Activated naive CD4-positive, alpha-beta T cell treated with anti-CD3 and anti-CD28 coated beads, Interleukin-2, amount 50 U/mL, for 16 hours (primary cell): ENCODE measurements around the gene NSMCE1.

ENCODE experiments used
- DNase-seq: peaks from one replicate; pipeline ENCODE4 v3.0.0-alpha.2; 2020

The NSMCE1 gene, protein sequence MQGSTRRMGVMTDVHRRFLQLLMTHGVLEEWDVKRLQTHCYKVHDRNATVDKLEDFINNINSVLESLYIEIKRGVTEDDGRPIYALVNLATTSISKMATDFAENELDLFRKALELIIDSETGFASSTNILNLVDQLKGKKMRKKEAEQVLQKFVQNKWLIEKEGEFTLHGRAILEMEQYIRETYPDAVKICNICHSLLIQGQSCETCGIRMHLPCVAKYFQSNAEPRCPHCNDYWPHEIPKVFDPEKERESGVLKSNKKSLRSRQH

DNA sequence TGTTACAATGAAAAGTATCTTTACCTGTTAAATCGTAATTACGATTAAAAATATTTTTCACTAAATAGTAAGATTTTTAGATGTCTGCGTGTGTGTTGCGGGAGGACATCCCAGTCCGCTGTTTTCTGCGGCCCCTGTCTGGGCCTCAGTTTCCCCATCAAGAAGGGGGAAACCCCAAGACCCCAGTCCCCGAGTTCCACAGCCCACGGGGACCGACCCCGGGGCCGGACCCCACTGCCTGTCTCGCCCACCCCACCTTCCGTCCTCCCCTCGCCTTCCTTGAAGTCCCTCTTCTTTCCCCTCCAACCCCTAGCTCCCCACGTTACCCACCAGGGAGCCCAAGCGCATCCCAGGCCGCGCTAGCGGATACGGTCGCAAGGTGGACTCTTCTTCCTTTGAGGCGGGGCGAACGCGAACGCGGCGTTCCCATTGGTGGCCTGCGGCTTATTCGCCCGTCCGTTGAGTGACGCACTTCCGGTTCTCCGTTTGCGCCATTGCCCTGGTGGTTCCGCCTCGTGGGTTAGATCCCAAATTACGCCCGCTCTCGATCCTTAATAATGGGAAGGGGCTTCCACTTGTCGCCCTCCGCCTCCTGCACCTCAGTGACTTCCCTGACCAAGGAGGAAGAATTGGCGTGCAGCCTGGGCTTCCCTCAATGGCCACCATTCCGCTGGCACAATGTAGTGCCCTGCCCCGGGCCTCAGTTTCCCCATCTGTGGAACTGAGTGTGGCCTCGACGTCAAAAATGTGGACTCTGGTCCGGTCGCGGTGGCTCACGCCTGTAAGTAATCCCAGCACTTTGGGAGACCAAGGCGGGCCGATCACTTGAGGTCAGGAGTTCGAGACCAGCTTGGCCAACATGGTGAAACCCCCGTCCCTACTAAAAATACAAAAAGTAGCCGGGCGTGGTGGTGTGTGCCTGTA lies at the start of gene NSMCE1:
Gene NSMCE1 (minus strand): TSS at position 397 of the 924 bp plus-strand sequence. CDS start 11,202 bp downstream, outside the sequence.
- peak; percentile 99 for DNase-seq

DNA sequence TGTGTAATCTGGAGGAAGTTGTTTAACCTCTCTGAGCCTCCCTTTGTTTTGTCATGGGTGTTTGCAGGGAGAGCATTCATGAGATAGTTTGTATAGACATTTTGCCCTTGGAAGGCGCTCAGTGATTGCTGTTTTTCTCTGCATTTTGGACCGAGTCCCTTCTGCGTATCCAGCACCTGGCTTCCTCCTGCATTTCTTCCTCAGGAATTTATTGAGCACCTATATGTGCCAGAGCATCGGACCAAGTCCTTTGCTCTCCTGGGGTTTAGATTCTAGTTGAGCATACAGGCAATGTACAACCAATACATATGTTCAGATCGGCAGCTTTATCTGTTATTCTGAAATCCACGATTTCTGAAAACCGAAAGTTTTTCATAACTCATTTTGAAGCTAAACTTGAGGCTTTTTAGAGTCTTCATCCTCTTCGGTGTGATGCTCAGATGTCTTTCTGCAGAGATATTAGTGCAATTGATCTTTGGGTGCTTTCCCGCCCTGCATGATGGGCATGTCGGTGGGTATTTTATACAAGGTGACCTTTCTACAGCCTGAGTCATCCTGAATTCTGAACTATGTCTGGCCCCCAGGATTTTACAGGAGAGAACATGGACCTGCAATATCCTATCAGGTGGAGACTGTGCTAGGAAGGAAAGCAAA lies 49.3 kb upstream of the NSMCE1 start:
- DNase-seq: peak; percentile 61

- no peak for DNase-seq
Measured at GRCh38 chr16:27317320-27317719, 48.7 kb upstream of the NSMCE1 start.

DNA sequence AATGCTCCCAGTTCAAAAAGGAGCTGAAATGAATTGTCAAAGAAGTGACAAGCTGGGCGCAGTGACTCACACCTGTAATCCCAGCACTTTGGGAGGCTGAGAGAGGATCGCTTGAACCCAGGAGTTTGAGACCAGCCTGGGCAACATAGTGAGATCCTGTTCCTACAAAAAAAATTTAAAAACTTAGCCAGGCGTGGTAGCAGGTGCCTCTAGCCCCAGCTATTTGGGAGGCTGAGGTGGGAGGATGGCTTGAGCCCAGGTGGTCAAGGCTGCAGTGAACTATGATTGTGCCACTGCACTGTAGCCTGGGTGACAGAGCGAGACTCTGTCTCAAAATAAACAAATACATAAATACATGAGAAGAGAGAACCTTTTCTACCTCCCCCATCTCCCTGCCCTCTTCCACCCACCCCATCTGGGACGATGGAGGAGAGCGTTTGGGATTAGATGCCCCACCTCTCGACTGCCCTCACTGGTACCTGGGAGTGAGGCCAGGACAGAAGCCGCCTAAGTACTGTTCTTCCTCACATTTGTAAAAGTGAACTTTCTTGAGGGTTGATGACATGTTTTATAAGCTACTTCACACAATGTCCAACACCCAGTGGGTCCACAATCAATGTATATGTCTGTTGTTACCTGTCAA lies 47.6 kb upstream of the NSMCE1 start:
- DNase-seq: no peak

GRCh38 chr16:27315333-27316037 lies 46.9 kb upstream of the NSMCE1 start:
- peak; percentile 58 for DNase-seq

GRCh38 chr16:27314986-27315332 lies 46.4 kb upstream of the NSMCE1 start:
- DNase-seq: no peak

DNA sequence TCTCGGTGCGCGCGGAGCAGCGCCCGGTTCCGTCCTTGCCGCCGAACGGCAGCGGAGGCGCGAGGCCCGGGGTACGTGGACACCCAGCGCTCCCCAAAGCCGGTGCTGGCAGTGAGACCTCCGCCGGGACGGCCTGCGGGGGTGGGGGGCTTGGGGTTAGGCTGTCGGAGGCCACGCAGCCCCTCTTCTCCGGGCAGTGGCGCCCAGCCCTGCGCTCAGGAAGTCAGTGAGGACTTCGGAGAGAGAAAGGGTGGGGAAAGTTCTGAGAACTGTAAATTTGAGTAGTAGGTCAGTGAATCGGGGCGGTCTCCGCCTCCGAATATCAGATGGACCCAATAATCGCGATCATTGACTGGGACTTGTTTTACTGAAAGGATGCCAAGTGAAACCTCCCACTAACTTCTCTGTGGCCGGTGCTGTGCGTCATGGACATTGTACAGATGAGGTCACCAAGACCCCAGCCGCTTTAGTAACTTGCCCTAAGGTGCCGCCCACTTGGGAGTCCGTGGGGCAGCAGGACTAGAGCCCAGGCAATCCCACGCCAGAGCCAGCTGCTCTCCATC lies 45.7 kb upstream of the NSMCE1 start:
- DNase-seq: peak; percentile 37

DNA sequence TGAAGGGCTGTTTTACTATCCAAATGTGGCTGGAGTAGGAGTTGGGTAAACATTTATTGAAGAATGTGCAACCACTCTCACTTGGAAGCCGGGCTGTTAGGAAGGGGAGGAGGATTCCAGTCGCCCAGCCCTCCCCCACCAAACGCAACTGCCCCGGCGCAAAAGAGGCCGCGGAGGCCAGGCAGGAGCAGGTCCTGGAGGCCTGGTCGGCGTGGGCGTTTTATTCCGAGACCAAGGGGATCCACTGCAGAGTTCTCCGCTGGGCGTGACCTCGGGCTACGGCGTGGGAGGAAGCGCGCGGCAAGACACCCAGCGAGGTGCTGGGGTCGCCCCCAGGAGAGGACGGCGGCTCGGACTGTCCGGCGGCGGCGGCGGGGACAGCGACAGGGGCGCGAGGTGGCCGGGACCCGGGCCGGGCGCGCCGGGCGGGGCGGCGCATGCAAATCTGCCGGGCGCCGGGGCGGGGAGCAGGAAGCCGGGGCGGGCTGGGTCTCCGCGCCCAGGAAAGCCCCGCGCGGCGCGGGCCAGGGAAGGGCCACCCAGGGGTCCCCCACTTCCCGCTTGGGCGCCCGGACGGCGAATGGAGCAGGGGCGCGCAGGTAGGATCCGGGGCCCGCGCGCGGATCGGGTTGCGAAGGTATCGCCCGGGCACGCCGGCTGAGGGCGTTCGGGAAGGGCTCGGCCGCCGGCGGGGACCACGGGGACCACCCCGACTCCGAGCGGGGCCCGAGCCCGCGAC lies 45.0 kb upstream of the NSMCE1 start, which contains the start of gene IL4R:
Gene IL4R (plus strand): TSS at position 553 of the 739 bp plus-strand sequence. CDS start 26,230 bp downstream, outside the sequence.
- DNase-seq: peak; percentile 63

GRCh38 chr16:27312580-27313421 lies 44.2 kb upstream of the NSMCE1 start:
- DNase-seq: no peak

- DNase-seq: no peak
Measured at GRCh38 chr16:27311897-27312303, 43.3 kb upstream of the NSMCE1 start.

DNA sequence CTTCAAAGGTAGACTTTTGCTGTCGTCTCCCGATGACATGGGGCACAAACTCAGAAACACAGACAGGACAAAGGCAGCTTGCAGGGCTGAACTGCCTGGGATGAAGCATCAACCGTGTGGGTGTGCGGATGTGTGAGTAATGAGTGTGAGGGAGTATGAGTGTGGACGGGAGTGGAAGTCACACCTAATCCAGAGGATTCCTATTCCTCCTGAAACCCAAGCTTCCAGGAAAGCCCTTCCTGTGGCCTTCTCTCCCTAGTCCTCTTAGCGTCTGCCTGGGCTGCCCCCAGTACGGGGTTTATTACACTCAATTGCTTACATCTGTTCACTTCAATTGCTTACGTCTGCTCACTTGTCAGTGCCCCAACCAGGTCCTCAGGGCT lies 42.9 kb upstream of the NSMCE1 start:
- DNase-seq: no peak

DNA sequence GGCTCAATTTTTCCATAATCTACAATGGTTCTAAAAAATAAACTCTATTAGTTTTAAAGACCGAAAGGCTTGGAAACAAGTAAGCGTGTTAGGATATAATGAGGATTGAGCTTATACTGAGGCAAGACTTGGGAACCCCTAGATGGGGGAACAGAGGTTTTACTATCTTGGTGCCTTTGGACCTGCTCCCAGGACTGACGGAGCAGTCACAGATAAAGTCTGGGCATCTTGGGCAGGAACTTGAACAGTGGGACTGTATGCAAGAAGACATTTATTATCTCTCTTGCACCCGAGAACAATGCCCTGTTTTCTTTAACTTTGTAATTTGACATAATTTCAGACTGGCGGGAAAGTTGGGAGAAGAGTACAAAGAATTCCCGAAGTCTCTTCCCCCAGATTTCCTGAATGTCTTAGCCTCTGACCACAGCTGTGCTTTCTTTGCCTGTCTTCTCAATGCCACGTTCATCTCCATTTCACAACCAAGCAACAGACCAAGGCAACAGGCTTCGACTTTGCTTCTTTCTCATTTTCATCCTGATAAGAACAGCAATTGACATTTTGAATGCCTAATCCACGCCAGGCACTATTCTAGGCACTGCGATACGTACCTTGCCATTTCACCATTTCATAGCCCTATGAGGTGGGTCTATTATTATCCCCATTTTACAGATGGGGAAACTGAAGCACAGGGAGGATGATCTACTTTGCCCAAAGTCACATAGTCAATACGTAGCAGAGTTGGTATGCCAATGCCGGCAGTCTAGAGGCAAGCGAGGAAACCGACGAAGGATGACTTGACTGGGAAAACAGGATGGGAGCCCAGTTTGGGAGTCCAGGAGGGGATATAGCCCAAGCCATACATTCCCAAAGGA lies 42.2 kb upstream of the NSMCE1 start:
- DNase-seq: no peak

GRCh38 chr16:27308792-27309191 lies 40.2 kb upstream of the NSMCE1 start:
- DNase-seq: no peak

DNA sequence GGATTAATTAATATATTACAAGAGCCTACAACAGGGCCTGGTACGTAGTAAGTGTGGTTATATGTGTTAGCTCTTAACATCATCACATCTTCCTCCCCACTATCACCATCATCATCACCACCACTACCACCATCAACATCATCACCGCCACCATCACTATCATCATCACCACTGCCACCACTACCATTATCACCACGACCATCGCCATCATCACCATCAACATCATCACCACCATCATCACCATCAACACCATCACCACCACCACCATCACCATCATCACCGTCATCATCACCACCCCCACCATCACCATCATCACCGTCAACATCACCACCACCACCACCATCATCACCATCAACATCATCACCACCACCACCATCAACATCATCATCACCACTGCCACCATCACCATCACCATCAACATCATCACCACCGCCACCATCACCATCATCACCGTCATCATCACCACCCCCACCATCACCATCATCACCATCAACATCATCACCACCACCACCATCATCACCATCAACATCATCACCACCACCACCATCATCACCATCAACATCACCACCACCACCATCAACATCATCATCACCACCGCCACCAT lies 37.4 kb upstream of the NSMCE1 start:
- no peak for DNase-seq

GRCh38 chr16:27304881-27305745 lies 36.5 kb upstream of the NSMCE1 start:
- no peak for DNase-seq

DNA sequence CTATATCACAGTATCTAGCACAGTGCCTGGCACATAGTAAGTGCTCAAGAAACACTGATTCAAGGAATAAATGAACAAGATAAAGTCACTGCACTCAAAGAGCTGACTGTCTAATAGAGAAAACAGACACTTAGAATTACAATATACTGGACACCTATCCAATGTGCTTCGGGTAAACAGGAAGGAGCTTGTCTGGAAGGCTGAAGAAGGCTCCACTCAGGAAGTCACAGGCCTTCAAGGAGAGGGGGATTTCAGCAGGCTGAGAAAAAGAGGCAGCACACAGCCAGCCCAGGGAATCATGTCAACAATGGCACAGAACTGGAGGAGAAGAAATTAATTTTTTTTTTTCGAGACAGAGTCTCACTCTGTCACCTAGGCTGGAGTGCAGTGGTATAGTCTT lies 35.5 kb upstream of the NSMCE1 start:
- DNase-seq: no peak

- no peak for DNase-seq
Measured at GRCh38 chr16:27303256-27304100, 34.9 kb upstream of the NSMCE1 start.
